Breast epithelium (tissue), 3 donors: Measurements from ENCODE around the gene ALDH1A2.

ENCODE experiments used
- POLR2A ChIP-seq: fragments of 450-650 bp; IDR thresholded peaks from one replicate; pipeline ENCODE4 v1.6.1; 2016; ENCODE audit warnings: antibody characterized with exemption, mild to moderate bottlenecking, moderate library complexity
- TF ChIP-seq, protein P1 (sequence below), 3 donors: fragments of 450-650 bp; IDR thresholded peaks; one replicate each; pipeline ENCODE4 v1.5.1; 2016 to 2017; ENCODE audit warnings: antibody characterized with exemption in 3 of 3, mild to moderate bottlenecking in 3 of 3, moderate library complexity in 3 of 3

DNA sequence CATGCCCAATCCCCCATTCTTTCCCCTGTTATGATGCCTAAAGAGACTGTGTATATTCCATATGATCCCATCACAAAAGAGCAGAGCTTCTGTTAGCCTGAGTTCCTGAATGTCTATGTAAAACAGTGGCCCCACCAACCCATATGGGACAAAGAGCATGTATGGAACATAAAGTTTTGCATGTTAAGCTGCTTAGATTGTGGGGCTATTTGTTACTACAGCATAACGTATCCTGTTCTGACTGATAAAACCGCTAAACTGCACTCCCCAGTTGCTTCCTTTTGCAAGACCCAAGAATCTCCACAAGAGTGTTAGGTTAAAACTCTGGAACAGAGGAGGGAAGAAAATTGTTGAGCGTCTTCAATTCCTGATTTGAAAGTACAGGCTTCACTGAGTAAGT is 154.8 kb downstream of the ALDH1A2 start:
- TF ChIP-seq, protein P1, sequence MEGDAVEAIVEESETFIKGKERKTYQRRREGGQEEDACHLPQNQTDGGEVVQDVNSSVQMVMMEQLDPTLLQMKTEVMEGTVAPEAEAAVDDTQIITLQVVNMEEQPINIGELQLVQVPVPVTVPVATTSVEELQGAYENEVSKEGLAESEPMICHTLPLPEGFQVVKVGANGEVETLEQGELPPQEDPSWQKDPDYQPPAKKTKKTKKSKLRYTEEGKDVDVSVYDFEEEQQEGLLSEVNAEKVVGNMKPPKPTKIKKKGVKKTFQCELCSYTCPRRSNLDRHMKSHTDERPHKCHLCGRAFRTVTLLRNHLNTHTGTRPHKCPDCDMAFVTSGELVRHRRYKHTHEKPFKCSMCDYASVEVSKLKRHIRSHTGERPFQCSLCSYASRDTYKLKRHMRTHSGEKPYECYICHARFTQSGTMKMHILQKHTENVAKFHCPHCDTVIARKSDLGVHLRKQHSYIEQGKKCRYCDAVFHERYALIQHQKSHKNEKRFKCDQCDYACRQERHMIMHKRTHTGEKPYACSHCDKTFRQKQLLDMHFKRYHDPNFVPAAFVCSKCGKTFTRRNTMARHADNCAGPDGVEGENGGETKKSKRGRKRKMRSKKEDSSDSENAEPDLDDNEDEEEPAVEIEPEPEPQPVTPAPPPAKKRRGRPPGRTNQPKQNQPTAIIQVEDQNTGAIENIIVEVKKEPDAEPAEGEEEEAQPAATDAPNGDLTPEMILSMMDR (IDR thresholded peaks at IDR 0.05) = no peak
- no peak for TF ChIP-seq POLR2A
